AG04449 (cell line): ENCODE measurements around the gene CCDC138.
"Not testable (repeated sequence)": the region's sequence is repeated elsewhere in the genome, so short reads cannot be mapped to it uniquely, and the experiment has no call there.

ENCODE experiments used
- CTCF ChIA-PET: fragments of 350-600 bp; formaldehyde crosslinking; extraction: SDS; loops from one replicate; lab custom pipeline; 2021; ENCODE audit warnings: antibody characterized with exemption; lab: Yijun Ruan, JAX
- POLR2A ChIA-PET: fragments of 400-600, 350-600 bp; formaldehyde crosslinking; extraction: SDS; loops from one replicate; lab custom pipeline; 2020; ENCODE audit warnings: antibody characterized with exemption, inconsistent platforms; lab: Yijun Ruan, JAX
- DNase-seq: peaks from one replicate; pipeline ENCODE4 v3.0.0-alpha.2; 2010; ENCODE audit warnings: low read depth, low spot score
- H3K4me3 ChIP-seq: 2 replicates; pipeline ENCODE4 v1.5.1; 2011; ENCODE audit warnings: low read depth, mild to moderate bottlenecking, control low read depth, low read length
- CTCF ChIP-seq: IDR thresholded peaks from one replicate; pipeline ENCODE4 v1.5.1; 2011; ENCODE audit warnings: mild to moderate bottlenecking, moderate library complexity, low read length, control low read depth, inconsistent platforms; ENCODE audit not compliant: insufficient read depth; ENCODE audit errors: missing control alignments

The CCDC138 gene

GRCh38 chr2:108786354-108787215 lies at the start of gene CCDC138:
CCDC138 (plus strand) TSS chr2:108786771; CDS start chr2:108786823, 52 bp downstream.
- TF ChIP-seq CTCF, result no peak
- DNase-seq, result peak; percentile 5
- ChIA-PET POLR2A (no interaction called here), CTCF (interaction anchor here (0.5 kb wide), 1 partner anchor 247 kb away, joined by 3 read pairs; no protein-coding TSS in a partner anchor)
- peak within 1 kb of the TSS; percentile 78 for H3K4me3 ChIP-seq

- H3K4me3 ChIP-seq, DNase-seq, POLR2A ChIA-PET, CTCF ChIA-PET: not testable (repeated sequence)
Observed at GRCh38 chr2:108757973-108758372, 28.6 kb upstream of the CCDC138 start.

- CTCF ChIA-PET, H3K4me3 ChIP-seq, POLR2A ChIA-PET, DNase-seq: not testable (repeated sequence)
Observed at GRCh38 chr2:108762618-108763017, 24.0 kb upstream of the CCDC138 start.

GRCh38 chr2:108766671-108767070 lies 19.9 kb upstream of the CCDC138 start:
- CTCF ChIA-PET, POLR2A ChIA-PET, H3K4me3 ChIP-seq, DNase-seq: not testable (repeated sequence)

- H3K4me3 ChIP-seq, DNase-seq, CTCF ChIA-PET, POLR2A ChIA-PET: not testable (repeated sequence)
Observed at GRCh38 chr2:108767859-108768258, 18.7 kb upstream of the CCDC138 start.

- CTCF ChIA-PET, result interaction anchor here (0.9 to 1.1 kb wide), 2 partner anchors 12 to 140 kb away, joined by 3 read pairs; no protein-coding TSS in a partner anchor
- no peak overlapping the region for H3K4me3 ChIP-seq
- POLR2A ChIA-PET, result no interaction called here
- no peak for DNase-seq
- TF ChIP-seq CTCF, result no peak
Observed at GRCh38 chr2:108776475-108776874, 10.1 kb upstream of the CCDC138 start.

GRCh38 chr2:108778857-108779256 lies 7.7 kb upstream of the CCDC138 start:
- ChIA-PET CTCF (no interaction called here), POLR2A (no interaction called here)
- no peak for TF ChIP-seq CTCF
- no peak overlapping the region for H3K4me3 ChIP-seq
- DNase-seq, result no peak

- H3K4me3 ChIP-seq, result peak overlapping the region; percentile 78
- DNase-seq, result no peak
- CTCF ChIA-PET, result no interaction called here
- TF ChIP-seq CTCF, result no peak
- POLR2A ChIA-PET, result no interaction called here
Observed at GRCh38 chr2:108786008-108786353, 590 bp upstream of the CCDC138 start.
